BLaER1 treated with 17β-estradiol and CSF1 and Interleukin-3, amounts not matched to agents 10 nM and 100 nM (cell line): Measurements from ENCODE around the gene AVPR1B.
"Not testable (repeated sequence)": the region's sequence is repeated elsewhere in the genome, so short reads cannot be mapped to it uniquely, and the experiment has no call there.

ENCODE experiments used
- H3K27ac ChIP-seq, 11 experiments: shearing (Covaris generic); formaldehyde crosslinking; 2 replicates each; pipeline ENCODE4 v1.8.1; 2022
- H3K27me3 ChIP-seq, 11 experiments: shearing (Covaris generic); formaldehyde crosslinking; 2 replicates each; pipeline ENCODE4 v1.8.1; 2022
- H3K36me3 ChIP-seq, 11 experiments: shearing (Covaris generic); formaldehyde crosslinking; 2 replicates each; pipeline ENCODE4 v1.8.1; 2022
- H3K4me1 ChIP-seq, 10 experiments: shearing (Covaris generic); formaldehyde crosslinking; 2 replicates each; pipeline ENCODE4 v1.8.1; 2022
- H3K4me2 ChIP-seq, 11 experiments: shearing (Covaris generic); formaldehyde crosslinking; 2 replicates each; pipeline ENCODE4 v1.8.1; 2022
- H3K4me3 ChIP-seq, 10 experiments: shearing (Covaris generic); formaldehyde crosslinking; 2 replicates each; pipeline ENCODE4 v1.8.1; 2022
- H3K9ac ChIP-seq, 11 experiments: shearing (Covaris generic); formaldehyde crosslinking; 2 replicates each; pipeline ENCODE4 v1.8.1; 2022
- H3K9me3 ChIP-seq, 11 experiments: shearing (Covaris generic); formaldehyde crosslinking; replicated peaks in 1 of 11; 2 replicates each; pipeline ENCODE4 v1.8.1; 2022
- H4K20me1 ChIP-seq, 11 experiments: shearing (Covaris generic); formaldehyde crosslinking; 2 replicates each; pipeline ENCODE4 v1.8.1; 2022
- Cebpa-rat ChIP-seq, 11 experiments: shearing (Covaris generic); IDR thresholded peaks; 2 replicates each; pipeline ENCODE4 v1.8.1; 2022

Gene AVPR1B

DNA sequence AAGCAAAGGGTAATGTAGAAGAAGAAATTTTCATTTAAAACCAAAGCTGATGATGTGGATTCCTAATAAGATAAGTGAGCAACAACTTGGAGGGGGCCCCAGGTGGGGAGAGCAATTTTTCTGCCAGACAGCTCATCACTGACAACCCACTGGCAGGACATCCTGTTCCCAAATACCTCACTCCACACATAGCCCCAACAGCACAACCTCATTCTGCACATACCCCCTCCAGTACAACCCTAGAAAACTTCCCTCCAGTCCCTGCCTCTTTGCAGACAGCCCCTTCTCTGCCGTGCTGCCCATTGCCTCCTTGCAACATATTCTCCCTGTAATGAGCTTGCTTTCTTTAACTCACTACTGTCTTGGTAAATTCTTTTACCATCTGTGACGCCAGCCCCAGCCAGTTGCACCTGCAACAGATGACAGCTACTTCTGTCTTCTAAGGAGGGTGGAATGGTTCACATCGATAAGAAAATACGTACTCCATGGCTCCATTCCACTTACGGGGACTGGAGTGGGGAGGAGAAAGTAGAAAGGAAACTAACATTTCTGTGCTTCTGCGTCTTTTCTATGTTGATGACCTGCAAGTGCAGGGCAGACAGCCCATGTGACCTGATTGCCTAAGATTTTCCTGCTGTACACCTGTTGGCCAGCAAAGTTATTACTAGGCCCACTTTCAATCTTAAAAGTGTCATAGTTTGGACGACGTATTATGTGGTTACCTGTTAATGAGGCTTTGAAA, 49.5 kb downstream of the AVPR1B start:
- 0 out of 22 replicates have a peak, but pooled peaks cover 0 to 7% (median 0%) of the 10 kb centered on the region in 11 experiments for H4K20me1 ChIP-seq
- H3K36me3 ChIP-seq = peaks cover 0 to 55% (median 16%) of the 10 kb centered on the region in 11 experiments; a peak in 18 of 22 replicates
- H3K9ac ChIP-seq = no peak overlapping the region
- peaks cover 2 to 41% (median 24%) of the 10 kb centered on the region in 10 experiments; a peak in 19 of 20 replicates for H3K4me1 ChIP-seq
- H3K27me3 ChIP-seq = no peaks in the 10 kb centered on the region
- H3K27ac ChIP-seq = no peak overlapping the region
- H3K4me3 ChIP-seq = no peak overlapping the region
- peaks cover 5 to 15% (median 10%) of the 10 kb centered on the region in 11 experiments; a peak in 21 of 22 replicates for H3K9me3 ChIP-seq
- H3K4me2 ChIP-seq = peak overlapping the region in 5 of 11 experiments; percentile 23 to 49 (median 32); a peak in 8 of 22 replicates
- TF ChIP-seq Cebpa-rat (IDR thresholded peaks at IDR 0.05) = no peak

DNA sequence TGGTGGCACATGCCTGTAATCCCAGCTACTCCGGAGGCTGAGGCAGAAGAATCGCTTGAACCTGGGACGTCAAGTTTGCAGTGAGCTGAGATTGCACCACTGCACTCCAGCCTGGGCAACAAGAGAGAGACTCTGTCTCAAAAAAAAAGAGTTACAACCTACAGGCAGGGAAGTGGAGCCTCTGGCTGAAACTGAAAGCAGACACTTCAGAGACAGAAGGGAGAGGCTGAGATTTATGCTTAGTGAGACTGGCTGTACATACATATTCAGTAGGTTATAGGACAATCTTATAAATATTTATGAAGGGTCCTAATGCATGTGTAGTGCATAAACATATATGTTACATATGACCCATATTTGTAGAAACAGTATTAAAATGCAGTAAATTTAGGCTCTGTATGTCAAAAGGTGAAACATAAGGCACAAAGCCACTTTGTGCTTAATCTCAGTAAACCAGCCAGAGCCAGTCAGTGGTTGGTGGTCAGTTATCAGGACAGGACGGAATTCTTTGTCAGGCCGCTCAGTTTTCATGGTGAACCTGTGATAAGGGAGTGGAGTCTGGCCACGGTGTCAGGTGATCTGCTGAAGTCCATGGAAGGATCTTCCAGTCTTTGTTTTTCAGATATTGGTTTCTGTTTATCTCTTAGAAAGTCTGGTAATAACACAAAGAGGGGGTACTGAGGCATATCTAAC, 50.6 kb downstream of the AVPR1B start:
- Histone ChIP-seq H3K4me3 (no peak overlapping the region), H4K20me1 (0 out of 22 replicates have a peak, but pooled peaks cover 0 to 7% (median 0%) of the 10 kb centered on the region in 11 experiments), H3K4me2 (peak overlapping the region in 6 of 11 experiments; percentile 4 to 49 (median 42); a peak in 9 of 22 replicates), H3K27me3 (no peaks in the 10 kb centered on the region), H3K4me1 (peaks cover 7 to 47% (median 30%) of the 10 kb centered on the region in 10 experiments; a peak in 19 of 20 replicates), H3K36me3 (peaks cover 0 to 62% (median 25%) of the 10 kb centered on the region in 11 experiments; a peak in 18 of 22 replicates), H3K9ac (no peak overlapping the region), H3K27ac (peak overlapping the region in 1 of 11 experiments; percentile 15; a peak in 1 of 22 replicates), H3K9me3 (peaks cover 5 to 22% (median 16%) of the 10 kb centered on the region in 11 experiments; a peak in 21 of 22 replicates)
- TF ChIP-seq Cebpa-rat (IDR thresholded peaks at IDR 0.05) = no peak

DNA sequence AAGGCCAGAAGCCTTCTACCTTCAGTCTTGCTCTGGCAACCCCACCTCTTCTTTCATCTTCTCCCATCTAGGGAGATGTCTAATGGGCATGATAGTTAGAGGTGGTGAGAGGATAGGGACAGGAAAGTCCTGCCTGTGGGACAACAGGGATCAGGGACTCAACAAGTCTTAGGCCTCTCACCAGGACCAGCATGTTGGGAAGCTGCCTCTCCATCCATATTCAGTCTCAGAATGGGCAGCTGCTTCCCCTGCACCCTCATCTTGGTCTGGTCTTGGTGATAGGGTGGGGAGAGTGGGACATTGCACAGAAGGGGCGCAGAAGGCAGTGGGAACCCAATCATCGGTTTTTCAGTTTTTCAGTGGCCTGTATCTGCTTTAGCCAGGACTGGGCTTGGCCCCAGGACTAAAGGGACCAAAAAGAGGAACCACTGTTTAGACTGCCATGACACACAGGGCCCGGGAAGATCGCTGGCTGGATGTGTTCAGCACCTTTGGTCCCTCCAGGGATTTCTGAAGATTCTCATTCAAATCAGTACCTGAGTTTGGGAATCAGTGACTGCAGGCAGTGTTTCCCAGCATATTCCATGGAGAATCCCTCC, 51.5 kb downstream of the AVPR1B start:
- Histone ChIP-seq H3K27ac (no peak overlapping the region; a peak in 2 of 22 replicates), H3K9me3 (peaks cover 5 to 26% (median 16%) of the 10 kb centered on the region in 11 experiments; a peak in 21 of 22 replicates), H3K36me3 (peaks cover 0 to 62% (median 28%) of the 10 kb centered on the region in 11 experiments; a peak in 19 of 22 replicates), H3K4me1 (peaks cover 7 to 52% (median 31%) of the 10 kb centered on the region in 10 experiments; a peak in 19 of 20 replicates), H3K9ac (no peak overlapping the region), H4K20me1 (0 out of 22 replicates have a peak, but pooled peaks cover 0 to 7% (median 0%) of the 10 kb centered on the region in 11 experiments), H3K4me2 (peak overlapping the region in 6 of 11 experiments; percentile 4 to 49 (median 42); a peak in 9 of 22 replicates), H3K27me3 (no peaks in the 10 kb centered on the region), H3K4me3 (no peak overlapping the region)
- no peak for TF ChIP-seq Cebpa-rat (IDR thresholded peaks at IDR 0.05)

DNA sequence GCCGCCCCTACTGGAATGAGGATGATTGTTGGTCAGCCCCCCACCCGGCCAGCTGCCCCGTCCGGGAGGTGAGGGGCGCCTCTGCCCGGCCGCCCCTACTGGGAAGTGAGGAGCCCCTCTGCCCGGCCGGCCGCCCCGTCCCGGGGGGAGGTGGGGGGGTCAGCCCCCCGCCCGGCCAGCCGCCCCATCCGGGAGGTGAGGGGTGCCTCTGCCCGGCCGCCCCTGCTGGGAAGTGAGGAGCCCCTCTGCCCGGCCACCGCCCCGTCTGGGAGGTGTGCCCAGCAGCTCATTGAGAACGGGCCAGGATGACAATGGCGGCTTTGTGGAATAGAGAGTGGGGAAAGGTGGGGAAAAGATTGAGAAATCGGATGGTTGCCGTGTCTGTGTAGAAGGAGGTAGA, 52.7 kb downstream of the AVPR1B start:
- Histone ChIP-seq H3K36me3 (peaks cover 0 to 68% (median 31%) of the 10 kb centered on the region in 11 experiments; a peak in 19 of 22 replicates), H3K4me1 (peaks cover 10 to 64% (median 36%) of the 10 kb centered on the region in 10 experiments), H3K9me3 (peaks cover 5 to 33% (median 16%) of the 10 kb centered on the region in 11 experiments; a peak in 21 of 22 replicates)
- not testable (repeated sequence) for H3K4me2 ChIP-seq, H3K27me3 ChIP-seq, H3K27ac ChIP-seq, H3K9ac ChIP-seq, H4K20me1 ChIP-seq, H3K4me3 ChIP-seq

DNA sequence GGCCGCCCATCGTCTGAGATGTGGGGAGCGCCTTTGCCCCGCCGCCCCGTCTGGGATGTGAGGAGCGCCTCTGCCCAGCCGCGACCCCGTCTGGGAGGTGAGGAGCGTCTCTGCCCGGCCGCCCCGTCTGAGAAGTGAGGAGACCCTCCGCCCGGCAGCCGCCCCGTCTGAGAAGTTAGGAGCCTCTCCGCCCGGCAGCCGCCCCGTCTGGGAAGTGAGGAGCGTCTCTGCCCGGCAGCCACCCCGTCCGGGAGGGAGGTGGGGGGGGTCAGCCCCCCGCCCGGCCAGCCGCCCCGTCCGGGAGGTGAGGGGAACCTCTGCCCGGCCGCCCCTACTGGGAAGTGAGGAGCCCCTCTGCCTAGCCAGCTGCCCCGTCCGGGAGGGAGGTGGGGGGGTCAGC, 53.2 kb downstream of the AVPR1B start:
- H3K9me3 ChIP-seq = peaks cover 5 to 37% (median 16%) of the 10 kb centered on the region in 11 experiments; a peak in 21 of 22 replicates
- not testable (repeated sequence) for H3K9ac ChIP-seq, H3K4me3 ChIP-seq, H3K27me3 ChIP-seq, H3K4me2 ChIP-seq, H4K20me1 ChIP-seq, H3K27ac ChIP-seq
- H3K36me3 ChIP-seq = peaks cover 0 to 68% (median 31%) of the 10 kb centered on the region in 11 experiments; a peak in 19 of 22 replicates
- peaks cover 15 to 69% (median 41%) of the 10 kb centered on the region in 10 experiments for H3K4me1 ChIP-seq

DNA sequence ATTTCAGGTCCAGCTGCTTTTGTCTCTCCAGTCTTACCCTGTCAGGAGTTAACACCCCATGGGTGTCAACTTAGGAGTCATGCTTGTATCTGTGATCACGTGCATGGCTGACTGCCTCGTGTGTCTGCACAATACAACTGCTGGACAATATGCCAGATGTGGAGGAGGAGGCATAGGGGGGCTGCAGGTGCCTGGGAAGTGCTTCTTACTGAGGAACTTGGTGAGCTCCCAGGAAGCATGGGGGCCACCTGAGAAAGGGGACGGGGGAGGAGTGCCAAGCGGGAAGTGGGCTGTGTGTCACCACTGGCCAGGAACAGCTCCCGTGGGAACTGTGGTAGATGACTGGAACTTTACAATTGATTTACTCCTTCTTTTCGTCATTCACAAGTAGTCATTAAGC, 54.7 kb downstream of the AVPR1B start:
- no peaks in the 10 kb centered on the region for H3K27me3 ChIP-seq
- no peak overlapping the region for H3K27ac ChIP-seq
- H3K36me3 ChIP-seq = peaks cover 0 to 70% (median 34%) of the 10 kb centered on the region in 11 experiments; a peak in 19 of 22 replicates
- no peak for TF ChIP-seq Cebpa-rat (IDR thresholded peaks at IDR 0.05)
- H3K4me2 ChIP-seq = peak overlapping the region in 10 of 11 experiments; percentile 11 to 49 (median 32); a peak in 17 of 22 replicates
- H3K9ac ChIP-seq = no peak overlapping the region
- H3K9me3 ChIP-seq = peaks cover 5 to 40% (median 25%) of the 10 kb centered on the region in 11 experiments; a peak in 21 of 22 replicates
- peaks cover 19 to 62% (median 39%) of the 10 kb centered on the region in 10 experiments for H3K4me1 ChIP-seq
- H4K20me1 ChIP-seq = 0 out of 22 replicates have a peak, but pooled peaks cover 0 to 3% (median 0%) of the 10 kb centered on the region in 11 experiments
- H3K4me3 ChIP-seq = no peak overlapping the region; a peak in 1 of 20 replicates

DNA sequence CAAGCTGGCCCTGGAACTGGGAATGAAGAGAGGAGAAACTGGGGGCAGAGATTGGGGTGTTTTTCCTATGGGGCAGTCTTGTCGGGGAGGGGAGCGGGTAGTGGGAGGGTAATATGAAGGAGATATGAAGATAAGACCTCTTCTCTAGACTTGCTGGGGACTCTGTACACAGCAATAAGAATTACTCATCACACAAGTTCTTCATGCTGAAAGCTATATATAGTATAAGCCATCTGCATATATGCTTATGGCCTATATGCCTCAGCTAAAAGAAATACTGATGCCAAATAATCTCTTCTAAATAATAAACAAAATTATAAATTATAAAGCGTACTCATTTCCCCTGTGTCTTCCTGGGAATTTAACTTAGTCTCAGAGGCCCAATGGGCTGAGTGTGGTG, 56.3 kb downstream of the AVPR1B start:
- Histone ChIP-seq H3K4me3 (no peak overlapping the region), H3K36me3 (peaks cover 0 to 82% (median 49%) of the 10 kb centered on the region in 11 experiments; a peak in 19 of 22 replicates), H4K20me1 (no peaks in the 10 kb centered on the region), H3K9ac (no peak overlapping the region), H3K9me3 (peaks cover 5 to 50% (median 33%) of the 10 kb centered on the region in 11 experiments; a peak in 21 of 22 replicates), H3K27me3 (no peaks in the 10 kb centered on the region), H3K4me1 (peaks cover 18 to 48% (median 31%) of the 10 kb centered on the region in 10 experiments), H3K27ac (no peak overlapping the region; a peak in 1 of 22 replicates), H3K4me2 (peak overlapping the region in 4 of 11 experiments; percentile 2 to 44 (median 8); a peak in 4 of 22 replicates)
- TF ChIP-seq Cebpa-rat (IDR thresholded peaks at IDR 0.05) = no peak
